Panc1 (cell line): Measurements from ENCODE around the gene METTL1. TPM values are rescaled to one million over a fixed set of nuclear protein-coding genes. Genes with fewer than 3 reads are reported as not detected.

Experiments used
- ATAC-seq: fragments of 200-7000 bp; cut with Tn5 transposase; 2 replicates; pipeline ENCODE4 v1.9.1; 2020; ENCODE audit warnings: mild to moderate bottlenecking, moderate library complexity
- BruUV-seq: library from RNA; stranded (reverse); fragments of 400-500 nt; replicated peaks from 2 replicates; lab custom pipeline; 2021; lab: Mats Ljungman, UMichigan
- CTCF ChIA-PET: fragments of 300-600 bp; sonication (Branson Sonifier 250); formaldehyde crosslinking; loops from one replicate; lab custom pipeline; 2022; ENCODE audit warnings: antibody characterized with exemption; lab: Charles Lee
- POLR2A ChIA-PET: fragments of 300-600 bp; sonication (Branson Sonifier 250); formaldehyde crosslinking; loops from one replicate; lab custom pipeline; 2022; ENCODE audit warnings: antibody characterized with exemption; lab: Charles Lee
- DNase-seq: peaks from one replicate; pipeline ENCODE4 v3.0.0-alpha.2; 2010; ENCODE audit warnings: low read depth, low spot score
- H3K27ac ChIP-seq: 2 replicates; pipeline ENCODE4 v1.5.1; 2011; ENCODE audit warnings: mild to moderate bottlenecking, low read length, inconsistent platforms
- H3K27me3 ChIP-seq: fragments of 200-500 bp; sonication (Bioruptor generic); 2 replicates; pipeline ENCODE4 v1.6.0; 2014; ENCODE audit warnings: low read length, inconsistent platforms; ENCODE audit not compliant: control insufficient read depth, insufficient read depth
- H3K36me3 ChIP-seq: fragments of 200-500 bp; sonication (Bioruptor generic); 2 replicates; pipeline ENCODE4 v1.5.1; 2014; ENCODE audit warnings: inconsistent platforms, mild to moderate bottlenecking, low read length, moderate library complexity; ENCODE audit not compliant: control insufficient read depth, insufficient read depth
- H3K4me1 ChIP-seq: 2 replicates; pipeline ENCODE4 v1.5.1; 2011; ENCODE audit warnings: inconsistent platforms, mild to moderate bottlenecking, low read length, moderate library complexity; ENCODE audit not compliant: control insufficient read depth, insufficient read depth
- H3K4me3 ChIP-seq, 2 experiments: 2 replicates each; pipeline ENCODE4 v1.5.1; 2011 to 2012; ENCODE audit warnings: low read depth in 2 of 2, low read length in 2 of 2, mild to moderate bottlenecking in 2 of 2, inconsistent platforms in 1 of 2, moderate library complexity in 1 of 2
- H3K9me3 ChIP-seq: fragments of 200-500 bp; sonication (Bioruptor generic); 2 replicates; pipeline ENCODE4 v1.5.1; 2014; ENCODE audit warnings: low read depth, mild to moderate bottlenecking, inconsistent platforms, low read length, moderate library complexity; ENCODE audit not compliant: control insufficient read depth, insufficient read depth
- POLR2AphosphoS5 ChIP-seq: IDR thresholded peaks from 2 replicates; pipeline ENCODE4 v1.6.1; 2012; ENCODE audit warnings: mild to moderate bottlenecking, low read depth, low read length, moderate library complexity
- REST ChIP-seq, 2 experiments: IDR thresholded peaks; 2 replicates each; pipeline ENCODE4 v1.6.1; 2011 to 2012; ENCODE audit warnings: low read depth in 2 of 2, control low read depth in 1 of 2, low read length in 1 of 2, mild to moderate bottlenecking in 1 of 2, moderate library complexity in 1 of 2; ENCODE audit not compliant: insufficient read depth in 1 of 2
- SIN3A ChIP-seq: IDR thresholded peaks from 2 replicates; pipeline ENCODE4 v1.6.1; 2012; ENCODE audit warnings: low read depth, mild to moderate bottlenecking, low read length, moderate library complexity, borderline replicate concordance; ENCODE audit not compliant: insufficient read depth
- TCF7L2 ChIP-seq: IDR thresholded peaks from 2 replicates; pipeline ENCODE4 v1.6.1; 2011; ENCODE audit warnings: mild to moderate bottlenecking, low read depth, low read length, inconsistent platforms
- in situ Hi-C: cut with HindIII; loops from 2 replicates; pipeline ENCODE4 v1.10.0; 2016; ENCODE audit warnings: low sequenced_read_pairs, low pct_unique_long_range_greater_than_20kb
- intact Hi-C: fragments of 100-400 bp; cut with micrococcal nuclease; formaldehyde crosslinking; loops from one replicate; pipeline ENCODE4 v1.10.0; 2022; ENCODE audit not compliant: unreplicated experiment
- total RNA-seq: library from RNA; stranded (reverse); gene quantifications from one replicate; pipeline ENCODE4 v1.2.1, GENCODE V29; 2021; ENCODE audit not compliant: unreplicated experiment
- TF ChIP-seq, protein P1 (sequence below): fragments of 450-650 bp; IDR thresholded peaks from 2 replicates; pipeline ENCODE4 v1.5.1; 2017; ENCODE audit warnings: mild to moderate bottlenecking

METTL1 gene
- total RNA-seq, 1 experiment from 2014 or later, result 46.5 TPM

GRCh38 chr12:57781801-57782200 lies 9.9 kb upstream of the METTL1 start:
- Histone ChIP-seq H3K9me3 (no peaks in the 10 kb centered on the region), H3K4me3 (no peak overlapping the region), H3K27me3 (no peaks in the 10 kb centered on the region), H3K27ac (no peak overlapping the region), H3K36me3 (no peaks in the 10 kb centered on the region; the same call in none of the 2 replicates), H3K4me1 (peaks cover 4% of the 10 kb centered on the region)
- in situ Hi-C loops (no loop called here), intact Hi-C loops (no loop called here)
- ChIA-PET POLR2A (no interaction called here), CTCF (interaction anchor here (0.6 to 0.7 kb wide), 2 partner anchors 55 to 57 kb away, joined by 3 to 4 read pairs; no protein-coding TSS in a partner anchor)
- BruUV-seq, result no TSS peak
- DNase-seq (no peak), ATAC-seq (no peak)
- TF ChIP-seq SIN3A, result no peak
- TF ChIP-seq TCF7L2, result no peak
- TF ChIP-seq, protein P1, sequence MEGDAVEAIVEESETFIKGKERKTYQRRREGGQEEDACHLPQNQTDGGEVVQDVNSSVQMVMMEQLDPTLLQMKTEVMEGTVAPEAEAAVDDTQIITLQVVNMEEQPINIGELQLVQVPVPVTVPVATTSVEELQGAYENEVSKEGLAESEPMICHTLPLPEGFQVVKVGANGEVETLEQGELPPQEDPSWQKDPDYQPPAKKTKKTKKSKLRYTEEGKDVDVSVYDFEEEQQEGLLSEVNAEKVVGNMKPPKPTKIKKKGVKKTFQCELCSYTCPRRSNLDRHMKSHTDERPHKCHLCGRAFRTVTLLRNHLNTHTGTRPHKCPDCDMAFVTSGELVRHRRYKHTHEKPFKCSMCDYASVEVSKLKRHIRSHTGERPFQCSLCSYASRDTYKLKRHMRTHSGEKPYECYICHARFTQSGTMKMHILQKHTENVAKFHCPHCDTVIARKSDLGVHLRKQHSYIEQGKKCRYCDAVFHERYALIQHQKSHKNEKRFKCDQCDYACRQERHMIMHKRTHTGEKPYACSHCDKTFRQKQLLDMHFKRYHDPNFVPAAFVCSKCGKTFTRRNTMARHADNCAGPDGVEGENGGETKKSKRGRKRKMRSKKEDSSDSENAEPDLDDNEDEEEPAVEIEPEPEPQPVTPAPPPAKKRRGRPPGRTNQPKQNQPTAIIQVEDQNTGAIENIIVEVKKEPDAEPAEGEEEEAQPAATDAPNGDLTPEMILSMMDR, result no peak
- no peak for TF ChIP-seq REST (IDR thresholded peaks at IDR 0.05; ENCODE audit: insufficient read depth in 1 of 2, low read depth in 2 of 2, low read length in 1 of 2)
- TF ChIP-seq POLR2AphosphoS5, result no peak

- POLR2A ChIA-PET, result no interaction called here
- Histone ChIP-seq H3K9me3 (no peaks in the 10 kb centered on the region), H3K27ac (no peak overlapping the region), H3K27me3 (no peaks in the 10 kb centered on the region), H3K4me1 (peaks cover 4% of the 10 kb centered on the region), H3K4me3 (no peak overlapping the region), H3K36me3 (no peaks in the 10 kb centered on the region; the same call in none of the 2 replicates)
- CTCF ChIA-PET, result interaction anchor here (0.6 to 0.7 kb wide), 2 partner anchors 55 to 58 kb away, joined by 3 to 4 read pairs; no protein-coding TSS in a partner anchor
- no peak for ATAC-seq
- TF ChIP-seq POLR2AphosphoS5 (no peak), TCF7L2 (no peak), REST (IDR thresholded peaks at IDR 0.05; ENCODE audit: insufficient read depth in 1 of 2, low read depth in 2 of 2, low read length in 1 of 2) (no peak), SIN3A (no peak)
- TF ChIP-seq, protein P1, result no peak
- DNase-seq, result no peak
- in situ Hi-C loops (no loop called here), intact Hi-C loops (no loop called here)
- no TSS peak for BruUV-seq
These were observed 9.3 kb upstream of the METTL1 start for GRCh38 chr12:57781244-57781643.
